HUES48 (cell line): ENCODE measurements around the gene ASTN2.

Source experiments
- H3K27ac ChIP-seq: one replicate; pipeline ENCODE4 v1.7.0; 2013; ENCODE audit warnings: low read depth, low read length, inconsistent platforms
- H3K27me3 ChIP-seq: 2 replicates; pipeline ENCODE4 v1.6.1; 2013; ENCODE audit warnings: mild to moderate bottlenecking, low read length; ENCODE audit not compliant: control insufficient read depth, insufficient read depth
- H3K36me3 ChIP-seq: 2 replicates; pipeline ENCODE4 v1.6.1; 2013; ENCODE audit warnings: low read length; ENCODE audit not compliant: control insufficient read depth, insufficient read depth
- H3K4me1 ChIP-seq: 2 replicates; pipeline ENCODE4 v1.6.1; 2013; ENCODE audit warnings: mild to moderate bottlenecking, low read length; ENCODE audit not compliant: control insufficient read depth, insufficient read depth
- H3K4me3 ChIP-seq: 2 replicates; pipeline ENCODE4 v1.5.1; 2013; ENCODE audit warnings: mild to moderate bottlenecking, low read depth, low read length
- H3K9ac ChIP-seq: 2 replicates; pipeline ENCODE4 v1.6.1; 2013; ENCODE audit warnings: mild to moderate bottlenecking, low read depth, low read length, moderate library complexity
- H3K9me3 ChIP-seq: 2 replicates; pipeline ENCODE4 v1.6.1; 2013; ENCODE audit warnings: low read length; ENCODE audit not compliant: control insufficient read depth, insufficient read depth

ASTN2 gene

DNA sequence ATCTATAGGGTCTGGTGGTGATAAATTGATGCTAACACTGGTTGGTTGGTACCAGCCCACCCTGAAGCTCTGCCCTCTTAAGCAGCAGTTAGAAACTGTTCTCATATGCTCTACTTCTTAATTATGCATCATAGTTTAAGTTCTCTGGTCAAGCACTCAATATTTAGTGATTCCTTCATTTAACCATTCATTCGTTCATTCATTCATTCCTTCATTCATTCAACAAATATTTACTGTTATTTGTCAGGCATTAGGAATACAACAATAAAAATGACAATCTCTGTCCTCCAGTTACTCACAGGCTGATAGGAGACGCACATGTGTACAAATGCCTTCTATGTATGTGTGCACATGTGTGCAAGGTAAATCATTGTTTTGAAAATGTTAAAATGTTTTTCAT is 673.1 kb downstream of the ASTN2 start:
- Histone ChIP-seq H3K36me3 (no peaks in the 10 kb centered on the region), H3K27me3 (no peaks in the 10 kb centered on the region), H3K9ac (no peak overlapping the region), H3K9me3 (no peaks in the 10 kb centered on the region), H3K27ac (no peak overlapping the region), H3K4me3 (no peak overlapping the region), H3K4me1 (peaks cover 12% of the 10 kb centered on the region)

- H3K36me3 ChIP-seq = no peaks in the 10 kb centered on the region
- no peaks in the 10 kb centered on the region for H3K27me3 ChIP-seq
- no peaks in the 10 kb centered on the region for H3K9me3 ChIP-seq
- H3K9ac ChIP-seq = no peak overlapping the region
- peaks cover 12% of the 10 kb centered on the region for H3K4me1 ChIP-seq
- no peak overlapping the region for H3K4me3 ChIP-seq
- H3K27ac ChIP-seq = no peak overlapping the region
Measured at GRCh38 chr9:116741086-116741740, 673.6 kb downstream of the ASTN2 start.

- Histone ChIP-seq H3K4me3 (no peak overlapping the region), H3K27ac (no peak overlapping the region), H3K4me1 (peaks cover 12% of the 10 kb centered on the region), H3K36me3 (no peaks in the 10 kb centered on the region), H3K9me3 (no peaks in the 10 kb centered on the region), H3K27me3 (no peaks in the 10 kb centered on the region), H3K9ac (no peak overlapping the region)
Measured at GRCh38 chr9:116737152-116737546, 677.7 kb downstream of the ASTN2 start.

- Histone ChIP-seq H3K9me3 (no peaks in the 10 kb centered on the region), H3K27me3 (no peaks in the 10 kb centered on the region), H3K27ac (no peak overlapping the region), H3K4me1 (peaks cover 9% of the 10 kb centered on the region), H3K9ac (no peak overlapping the region), H3K36me3 (no peaks in the 10 kb centered on the region), H3K4me3 (no peak overlapping the region)
Measured at GRCh38 chr9:116736399-116737151, 678.3 kb downstream of the ASTN2 start.

GRCh38 chr9:116733010-116733641 is 681.7 kb downstream of the ASTN2 start:
- Histone ChIP-seq H3K4me3 (no peak overlapping the region), H3K9me3 (no peaks in the 10 kb centered on the region), H3K27ac (no peak overlapping the region), H3K36me3 (no peaks in the 10 kb centered on the region), H3K27me3 (no peaks in the 10 kb centered on the region), H3K9ac (no peak overlapping the region), H3K4me1 (no peaks in the 10 kb centered on the region)

DNA sequence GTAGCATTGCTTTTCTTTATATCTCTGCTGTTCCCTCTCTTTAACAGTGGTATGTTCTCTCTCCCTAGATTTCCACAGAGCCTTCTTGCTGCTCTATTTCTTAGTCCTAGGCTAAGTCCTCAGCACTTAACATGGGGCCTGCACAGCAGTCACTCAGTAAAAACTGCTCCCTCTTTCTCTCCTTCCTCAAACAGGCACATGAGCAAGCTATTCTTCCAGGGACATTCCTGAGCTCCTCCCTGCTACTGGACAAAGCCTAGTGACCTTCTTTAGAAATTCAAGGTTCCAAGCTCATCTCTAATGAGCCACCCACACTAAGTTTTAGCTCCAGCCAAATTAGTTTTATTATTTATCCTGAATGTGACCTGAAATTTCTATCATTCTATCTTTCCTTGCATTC is 688.3 kb downstream of the ASTN2 start:
- no peaks in the 10 kb centered on the region for H3K27me3 ChIP-seq
- H3K36me3 ChIP-seq = no peaks in the 10 kb centered on the region
- H3K27ac ChIP-seq = no peak overlapping the region
- no peak overlapping the region for H3K4me3 ChIP-seq
- H3K4me1 ChIP-seq = no peaks in the 10 kb centered on the region
- H3K9ac ChIP-seq = no peak overlapping the region
- no peaks in the 10 kb centered on the region for H3K9me3 ChIP-seq

DNA sequence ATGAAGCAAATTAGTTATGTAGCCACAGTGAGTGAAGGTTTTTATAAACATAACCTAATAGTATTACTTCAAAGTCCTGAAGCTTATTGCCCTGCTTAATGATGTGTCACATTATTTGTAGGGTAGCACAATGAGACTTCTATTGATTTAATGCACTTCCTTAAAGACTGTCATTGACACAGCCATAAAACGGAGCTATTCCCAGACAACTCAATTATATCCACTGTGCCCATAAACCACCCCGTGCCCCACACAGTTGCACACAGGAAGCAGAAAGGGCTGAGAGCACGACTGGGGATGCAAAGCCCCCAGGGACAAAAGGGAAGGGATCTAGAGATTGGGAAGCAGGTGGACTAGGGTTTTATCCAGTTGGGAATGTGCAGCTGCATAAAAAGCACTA is 690.7 kb downstream of the ASTN2 start:
- Histone ChIP-seq H3K4me1 (peaks cover 6% of the 10 kb centered on the region), H3K27me3 (no peaks in the 10 kb centered on the region), H3K9me3 (no peaks in the 10 kb centered on the region), H3K27ac (no peak overlapping the region), H3K4me3 (no peak overlapping the region), H3K9ac (no peak overlapping the region), H3K36me3 (no peaks in the 10 kb centered on the region)

GRCh38 chr9:116721944-116722343 is 692.9 kb downstream of the ASTN2 start:
- H3K4me1 ChIP-seq = peaks cover 6% of the 10 kb centered on the region
- H3K27ac ChIP-seq = no peak overlapping the region
- no peaks in the 10 kb centered on the region for H3K36me3 ChIP-seq
- H3K9me3 ChIP-seq = no peaks in the 10 kb centered on the region
- no peak overlapping the region for H3K9ac ChIP-seq
- H3K27me3 ChIP-seq = no peaks in the 10 kb centered on the region
- H3K4me3 ChIP-seq = no peak overlapping the region

DNA sequence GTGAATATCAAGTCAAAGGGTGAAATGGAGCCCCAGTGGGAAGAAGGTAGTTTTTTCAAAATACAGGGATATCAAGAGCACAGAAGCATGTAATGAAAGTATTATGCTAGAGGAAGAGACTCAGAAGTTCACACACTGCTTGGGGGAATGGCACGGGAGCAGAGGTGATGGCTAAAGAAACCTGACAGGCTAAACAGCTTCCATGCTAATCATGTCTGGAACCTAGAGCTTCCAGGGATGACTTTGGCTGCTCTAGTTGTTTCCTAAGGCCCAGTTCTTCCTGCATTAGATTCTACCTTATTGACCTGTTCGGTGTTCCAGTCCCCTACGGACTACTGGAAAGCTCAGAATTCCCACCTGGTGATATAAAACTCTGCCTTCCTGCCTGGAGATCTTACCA is 693.4 kb downstream of the ASTN2 start:
- no peak overlapping the region for H3K27ac ChIP-seq
- H3K9ac ChIP-seq = no peak overlapping the region
- peaks cover 6% of the 10 kb centered on the region for H3K4me1 ChIP-seq
- H3K36me3 ChIP-seq = no peaks in the 10 kb centered on the region
- H3K4me3 ChIP-seq = no peak overlapping the region
- H3K27me3 ChIP-seq = no peaks in the 10 kb centered on the region
- H3K9me3 ChIP-seq = no peaks in the 10 kb centered on the region

DNA sequence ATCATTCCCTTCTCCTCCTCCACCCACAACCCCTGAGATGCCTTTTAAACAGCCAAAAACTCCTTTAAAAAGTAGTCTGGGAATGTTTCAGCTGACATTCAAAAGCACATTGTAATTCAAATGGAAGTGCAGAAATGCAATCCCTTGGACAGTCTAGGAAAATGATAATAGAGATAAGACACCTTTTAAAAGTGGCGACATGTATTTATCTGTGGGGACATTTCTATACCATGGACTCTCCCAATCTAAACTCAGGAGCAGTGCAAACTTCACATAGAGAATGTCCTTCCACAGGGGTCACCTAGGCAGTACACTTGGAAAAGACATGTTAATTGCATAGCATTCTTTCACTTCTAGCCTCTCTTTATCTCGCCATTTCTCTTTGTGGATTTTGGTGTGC is 694.7 kb downstream of the ASTN2 start:
- no peak overlapping the region for H3K4me3 ChIP-seq
- H3K9ac ChIP-seq = no peak overlapping the region
- H3K27me3 ChIP-seq = no peaks in the 10 kb centered on the region
- H3K36me3 ChIP-seq = no peaks in the 10 kb centered on the region
- H3K9me3 ChIP-seq = no peaks in the 10 kb centered on the region
- H3K27ac ChIP-seq = no peak overlapping the region
- peaks cover 14% of the 10 kb centered on the region for H3K4me1 ChIP-seq

- Histone ChIP-seq H3K9me3 (no peaks in the 10 kb centered on the region), H3K9ac (no peak overlapping the region), H3K4me3 (no peak overlapping the region), H3K27ac (no peak overlapping the region), H3K4me1 (peaks cover 20% of the 10 kb centered on the region), H3K27me3 (no peaks in the 10 kb centered on the region), H3K36me3 (no peaks in the 10 kb centered on the region)
Measured at GRCh38 chr9:116718111-116718510, 696.7 kb downstream of the ASTN2 start.
